Activated CD8-positive, alpha-beta T cell treated with anti-CD3 and anti-CD28 coated beads for 36 hours (primary cell): ENCODE results near the gene TMEM178B. TPM values are rescaled to one million over a fixed set of nuclear protein-coding genes. Genes with fewer than 3 reads are reported as not detected.
"Not testable (repeated sequence)": the region's sequence is repeated elsewhere in the genome, so short reads cannot be mapped to it uniquely, and the experiment has no call there.

Experiments used
- ATAC-seq: fragments of 200-7000 bp; cut with Tn5 transposase; one replicate; pipeline ENCODE4 v1.10.0; 2021; ENCODE audit warnings: mild to moderate bottlenecking, moderate library complexity
- CTCF ChIA-PET: fragments of 350-600 bp; sonication (Branson Sonifier 250); formaldehyde crosslinking; loops from one replicate; lab custom pipeline; 2021; ENCODE audit warnings: antibody characterized with exemption; lab: Charles Lee
- POLR2A ChIA-PET: fragments of 350-600 bp; sonication (Branson Sonifier 250); formaldehyde crosslinking; loops from one replicate; lab custom pipeline; 2021; ENCODE audit warnings: antibody characterized with exemption; lab: Charles Lee
- DNase-seq: peaks from one replicate; pipeline ENCODE4 v3.0.0-alpha.2; 2020
- H3K27ac Mint-ChIP-seq: one replicate; pipeline ENCODE4 v1.8.0; 2021; ENCODE audit warnings: mild to moderate bottlenecking, mixed read lengths
- H3K27me3 Mint-ChIP-seq: one replicate; pipeline ENCODE4 v1.8.0; 2021; ENCODE audit warnings: mixed read lengths
- H3K36me3 Mint-ChIP-seq: one replicate; pipeline ENCODE4 v1.8.0; 2021; ENCODE audit warnings: low read depth, mixed read lengths
- H3K4me1 Mint-ChIP-seq: one replicate; pipeline ENCODE4 v1.8.0; 2021; ENCODE audit warnings: low read depth, mixed read lengths
- H3K4me3 Mint-ChIP-seq: one replicate; pipeline ENCODE4 v1.8.0; 2021; ENCODE audit warnings: mild to moderate bottlenecking, moderate library complexity, mixed read lengths
- H3K9me3 Mint-ChIP-seq: one replicate; pipeline ENCODE4 v1.8.0; 2021; ENCODE audit warnings: mixed read lengths
- CTCF ChIP-seq: fragments of 200-600 bp; IDR thresholded peaks from one replicate; pipeline ENCODE4 v1.8.0; 2022; ENCODE audit warnings: antibody characterized with exemption, mild to moderate bottlenecking
- intact Hi-C: fragments of 100-400 bp; cut with micrococcal nuclease; formaldehyde crosslinking; loops from one replicate; pipeline ENCODE4 v1.10.0; 2022
- total RNA-seq, 2 experiments: library from RNA; stranded (reverse); gene quantifications; one replicate each; pipeline ENCODE4 v1.2.3, GENCODE V29; 2021

TMEM178B gene
- total RNA-seq, 2 experiments from 2014 or later = 0.34 to 1.1 TPM

GRCh38 chr7:141114029-141114664 lies 40.3 kb downstream of the TMEM178B start:
- ATAC-seq (no peak), DNase-seq (no peak)
- Mint-ChIP-seq H3K27me3 (peaks cover 3% of the 10 kb centered on the region), H3K36me3 (no peaks in the 10 kb centered on the region), H3K4me3 (no peak overlapping the region), H3K27ac (no peak overlapping the region), H3K4me1 (no peaks in the 10 kb centered on the region), H3K9me3 (no peaks in the 10 kb centered on the region)
- ChIA-PET CTCF (interaction anchor here (1.3 kb wide), 1 partner anchor 12 kb away, joined by 3 read pairs; no protein-coding TSS in a partner anchor), POLR2A (no interaction called here)
- intact Hi-C loops = no loop called here
- no peak for TF ChIP-seq CTCF

GRCh38 chr7:141115965-141116364 lies 42.1 kb downstream of the TMEM178B start:
- ChIA-PET CTCF (no interaction called here), POLR2A (no interaction called here)
- ATAC-seq = no peak
- no peak for DNase-seq
- H3K27me3 Mint-ChIP-seq = peaks cover 3% of the 10 kb centered on the region
- no peaks in the 10 kb centered on the region for H3K4me1 Mint-ChIP-seq
- no peak overlapping the region for H3K27ac Mint-ChIP-seq
- H3K36me3 Mint-ChIP-seq = no peaks in the 10 kb centered on the region
- H3K4me3 Mint-ChIP-seq = no peak overlapping the region
- TF ChIP-seq CTCF = no peak
- no peaks in the 10 kb centered on the region for H3K9me3 Mint-ChIP-seq
- intact Hi-C loops = no loop called here

GRCh38 chr7:141116661-141117060 lies 42.8 kb downstream of the TMEM178B start:
- H3K4me3 Mint-ChIP-seq, CTCF ChIA-PET, H3K4me1 Mint-ChIP-seq, H3K36me3 Mint-ChIP-seq, H3K27me3 Mint-ChIP-seq, POLR2A ChIA-PET, intact Hi-C loops, H3K9me3 Mint-ChIP-seq, H3K27ac Mint-ChIP-seq, ATAC-seq, DNase-seq: not testable (repeated sequence)

- no peak for TF ChIP-seq CTCF
- no peak for ATAC-seq
- Mint-ChIP-seq H3K9me3 (no peaks in the 10 kb centered on the region), H3K4me3 (no peak overlapping the region), H3K27me3 (peaks cover 3% of the 10 kb centered on the region), H3K36me3 (no peaks in the 10 kb centered on the region), H3K4me1 (no peaks in the 10 kb centered on the region), H3K27ac (no peak overlapping the region)
- DNase-seq = no peak
- CTCF ChIA-PET = no interaction called here
- POLR2A ChIA-PET = no interaction called here
- intact Hi-C loops = no loop called here
Observed at GRCh38 chr7:141118767-141119166, 44.9 kb downstream of the TMEM178B start.

GRCh38 chr7:141119187-141119586 lies 45.3 kb downstream of the TMEM178B start:
- H3K4me1 Mint-ChIP-seq = no peaks in the 10 kb centered on the region
- no peak overlapping the region for H3K27ac Mint-ChIP-seq
- H3K4me3 Mint-ChIP-seq = no peak overlapping the region
- DNase-seq = no peak
- ChIA-PET CTCF (no interaction called here), POLR2A (no interaction called here)
- ATAC-seq = no peak
- TF ChIP-seq CTCF = no peak
- intact Hi-C loops = no loop called here
- no peaks in the 10 kb centered on the region for H3K36me3 Mint-ChIP-seq
- H3K27me3 Mint-ChIP-seq = peaks cover 3% of the 10 kb centered on the region
- H3K9me3 Mint-ChIP-seq = no peaks in the 10 kb centered on the region
